Natural killer cell (primary cell): ENCODE measurements around the gene SEC24B. TPM values are rescaled to one million over a fixed set of nuclear protein-coding genes. Genes with fewer than 3 reads are reported as not detected.

ENCODE experiments used
- ATAC-seq, 3 donors: fragments of 150-1000 bp in 2 of 3; fragments of 200-7000 bp in 1 of 3; cut with Tn5 transposase; 1 replicate in 1 of 3; 2 replicates in 2 of 3; pipeline ENCODE4 v1.10.0; 2021; ENCODE audit warnings: mild to moderate bottlenecking in 2 of 3, moderate library complexity in 2 of 3
- DNase-seq, 2 donors: peaks; one replicate each; pipeline versions ENCODE4 v3.0.0 to v3.0.0-alpha.2; 2013 to 2021; ENCODE audit warnings: mixed read lengths in 1 of 2
- H3K27ac ChIP-seq: one replicate; pipeline ENCODE4 v1.5.1; 2013; ENCODE audit warnings: mild to moderate bottlenecking, low read length
- H3K27me3 ChIP-seq: one replicate; pipeline ENCODE4 v1.6.1; 2013; ENCODE audit warnings: low read length; ENCODE audit not compliant: control insufficient read depth, insufficient read depth
- H3K36me3 ChIP-seq: one replicate; pipeline ENCODE4 v1.6.1; 2013; ENCODE audit warnings: low read length; ENCODE audit not compliant: control insufficient read depth, insufficient read depth
- H3K4me1 ChIP-seq: one replicate; pipeline ENCODE4 v1.6.1; 2013; ENCODE audit warnings: low read length; ENCODE audit not compliant: control insufficient read depth, insufficient read depth
- H3K4me3 ChIP-seq: one replicate; pipeline ENCODE4 v1.5.1; 2013; ENCODE audit warnings: low read length
- H3K9me3 ChIP-seq: one replicate; pipeline ENCODE4 v1.6.1; 2013; ENCODE audit warnings: low read length; ENCODE audit not compliant: control insufficient read depth, insufficient read depth
- H3K27ac Mint-ChIP-seq, 2 donors: one replicate each; pipeline ENCODE4 v1.8.0; 2022; ENCODE audit warnings: mild to moderate bottlenecking in 2 of 2, mixed read lengths in 2 of 2, moderate library complexity in 1 of 2
- H3K27me3 Mint-ChIP-seq, 2 donors: one replicate each; pipeline ENCODE4 v1.8.0; 2022; ENCODE audit warnings: low read depth in 2 of 2, mixed read lengths in 2 of 2
- H3K36me3 Mint-ChIP-seq: one replicate; pipeline ENCODE4 v1.8.0; 2022; ENCODE audit warnings: mixed read lengths
- H3K4me1 Mint-ChIP-seq, 2 donors: one replicate each; pipeline ENCODE4 v1.8.0; 2022; ENCODE audit warnings: mixed read lengths in 2 of 2
- H3K4me3 Mint-ChIP-seq: one replicate; pipeline ENCODE4 v1.8.0; 2022; ENCODE audit warnings: mild to moderate bottlenecking, moderate library complexity, mixed read lengths
- H3K9me3 Mint-ChIP-seq, 2 donors: one replicate each; pipeline ENCODE4 v1.8.0; 2022; ENCODE audit warnings: mixed read lengths in 2 of 2
- WGBS: methylation state at CpG from one replicate; pipeline ENCODE4 v1.1.7; 2013; ENCODE audit warnings: missing lambda C conversion rate; ENCODE audit not compliant: insufficient coverage; 5-methylcytosine and 5-hydroxymethylcytosine counted together
- intact Hi-C: fragments of 100-400 bp; cut with micrococcal nuclease; formaldehyde crosslinking; loops from one replicate; pipeline ENCODE4 v1.14.2; 2022
- total RNA-seq, 4 donors: library from RNA; stranded (reverse); fragments of 120-200 nt in 1 of 4; gene quantifications; one replicate each; pipeline versions ENCODE4 v1.2.3 to v1.2.4, GENCODE V29; 2013 to 2022
- TF ChIP-seq, protein P1 (sequence below): fragments of 200-600 bp; IDR thresholded peaks from one replicate; pipeline ENCODE4 v1.8.0; 2022; ENCODE audit warnings: antibody characterized with exemption

SEC24B gene
- total RNA-seq, 3 donors from 2014 or later (not counting 1 experiment from before 2014, with no cell fraction given), result 38.6 to 43.9 (median 40.7) TPM

DNA sequence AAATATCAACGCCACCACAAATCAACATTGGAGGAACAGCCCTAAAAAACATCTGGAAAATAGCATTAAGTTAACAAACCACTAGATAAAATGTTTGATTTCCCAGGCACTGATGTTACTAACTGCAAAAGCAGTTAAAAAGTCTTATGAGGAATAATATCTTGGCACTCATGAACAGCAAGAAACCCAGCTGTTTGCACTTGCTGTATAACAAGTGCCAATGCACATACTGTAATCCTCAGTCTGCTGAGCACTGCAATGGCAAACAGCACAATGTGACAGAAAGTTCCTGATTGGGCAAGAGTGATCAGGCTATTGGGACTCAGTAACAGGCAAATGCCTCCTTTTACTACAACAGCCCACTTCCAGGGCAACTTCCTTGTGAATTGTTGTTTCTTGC is 20.8 kb upstream of the SEC24B start:
- Histone ChIP-seq H3K4me3 (no peak overlapping the region), H3K4me1 (no peaks in the 10 kb centered on the region), H3K27ac (no peak overlapping the region), H3K27me3 (no peaks in the 10 kb centered on the region), H3K9me3 (no peaks in the 10 kb centered on the region), H3K36me3 (no peaks in the 10 kb centered on the region)
- H3K27ac Mint-ChIP-seq, result no peak overlapping the region
- H3K27me3 Mint-ChIP-seq, result no peaks in the 10 kb centered on the region
- no peaks in the 10 kb centered on the region for H3K36me3 Mint-ChIP-seq
- 83% methylated on average over 1 of the region's 1 CpG for WGBS
- ATAC-seq (no peak), DNase-seq (no peak)
- no peaks in the 10 kb centered on the region for H3K9me3 Mint-ChIP-seq
- H3K4me3 Mint-ChIP-seq, result no peak overlapping the region
- intact Hi-C loops, result no loop called here
- TF ChIP-seq, protein P1, sequence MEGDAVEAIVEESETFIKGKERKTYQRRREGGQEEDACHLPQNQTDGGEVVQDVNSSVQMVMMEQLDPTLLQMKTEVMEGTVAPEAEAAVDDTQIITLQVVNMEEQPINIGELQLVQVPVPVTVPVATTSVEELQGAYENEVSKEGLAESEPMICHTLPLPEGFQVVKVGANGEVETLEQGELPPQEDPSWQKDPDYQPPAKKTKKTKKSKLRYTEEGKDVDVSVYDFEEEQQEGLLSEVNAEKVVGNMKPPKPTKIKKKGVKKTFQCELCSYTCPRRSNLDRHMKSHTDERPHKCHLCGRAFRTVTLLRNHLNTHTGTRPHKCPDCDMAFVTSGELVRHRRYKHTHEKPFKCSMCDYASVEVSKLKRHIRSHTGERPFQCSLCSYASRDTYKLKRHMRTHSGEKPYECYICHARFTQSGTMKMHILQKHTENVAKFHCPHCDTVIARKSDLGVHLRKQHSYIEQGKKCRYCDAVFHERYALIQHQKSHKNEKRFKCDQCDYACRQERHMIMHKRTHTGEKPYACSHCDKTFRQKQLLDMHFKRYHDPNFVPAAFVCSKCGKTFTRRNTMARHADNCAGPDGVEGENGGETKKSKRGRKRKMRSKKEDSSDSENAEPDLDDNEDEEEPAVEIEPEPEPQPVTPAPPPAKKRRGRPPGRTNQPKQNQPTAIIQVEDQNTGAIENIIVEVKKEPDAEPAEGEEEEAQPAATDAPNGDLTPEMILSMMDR, result no peak
- no peaks in the 10 kb centered on the region for H3K4me1 Mint-ChIP-seq

DNA sequence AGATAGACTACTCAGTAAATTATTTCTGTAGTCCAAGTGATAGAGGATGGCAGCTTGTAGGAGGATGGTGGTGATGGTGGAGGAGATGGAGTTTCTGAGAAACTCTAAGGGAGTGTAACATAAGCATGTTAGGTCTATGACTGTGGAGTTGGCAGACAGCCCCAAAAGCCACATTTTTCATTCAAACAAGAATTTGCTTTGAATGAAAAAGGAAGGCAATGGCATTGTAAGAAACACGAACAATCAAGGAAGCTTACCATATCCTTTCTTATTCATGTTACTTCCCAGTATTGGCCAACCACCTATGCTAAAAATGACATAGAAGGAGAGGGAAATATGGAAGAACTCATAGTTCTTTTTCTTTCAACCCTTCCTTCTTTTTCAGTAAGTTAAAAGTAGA is 18.7 kb upstream of the SEC24B start:
- DNase-seq (no peak), ATAC-seq (no peak)
- Histone ChIP-seq H3K27me3 (no peaks in the 10 kb centered on the region), H3K27ac (no peak overlapping the region), H3K9me3 (no peaks in the 10 kb centered on the region), H3K4me1 (no peaks in the 10 kb centered on the region), H3K36me3 (no peaks in the 10 kb centered on the region), H3K4me3 (no peak overlapping the region)
- Mint-ChIP-seq H3K4me3 (no peak overlapping the region), H3K27ac (no peak overlapping the region), H3K27me3 (no peaks in the 10 kb centered on the region), H3K4me1 (no peaks in the 10 kb centered on the region), H3K9me3 (no peaks in the 10 kb centered on the region), H3K36me3 (no peaks in the 10 kb centered on the region)
- no CpG with 5 or more reads among the region's 1 CpG for WGBS
- intact Hi-C loops, result no loop called here
- TF ChIP-seq, protein P1, result no peak

DNA sequence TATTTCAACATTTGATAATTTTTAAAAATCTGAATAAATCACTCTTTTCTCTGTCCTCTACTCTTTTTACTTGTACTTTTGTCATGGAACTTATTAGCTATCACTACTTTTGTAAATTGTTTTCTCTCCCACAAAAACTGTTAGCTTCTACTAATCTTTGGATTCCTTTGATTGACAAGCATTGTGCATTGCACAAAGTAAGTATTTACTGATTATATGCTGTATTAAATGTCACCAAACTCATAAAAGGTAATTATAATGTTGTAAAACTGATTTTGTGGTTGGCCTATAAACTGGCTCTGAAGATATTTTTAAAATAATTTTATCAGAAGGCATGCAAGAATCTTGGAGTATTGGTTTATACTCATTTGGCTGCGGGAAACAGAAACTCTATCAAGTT is 15.0 kb upstream of the SEC24B start:
- peaks cover 6% of the 10 kb centered on the region in 2 donors for H3K4me1 Mint-ChIP-seq
- DNase-seq, result no peak
- Histone ChIP-seq H3K27ac (no peak overlapping the region), H3K36me3 (no peaks in the 10 kb centered on the region), H3K9me3 (no peaks in the 10 kb centered on the region), H3K27me3 (no peaks in the 10 kb centered on the region), H3K4me3 (no peak overlapping the region), H3K4me1 (peaks cover 4% of the 10 kb centered on the region)
- H3K9me3 Mint-ChIP-seq, result no peaks in the 10 kb centered on the region
- ATAC-seq, result no peak
- H3K27ac Mint-ChIP-seq, result no peak overlapping the region
- H3K4me3 Mint-ChIP-seq, result no peak overlapping the region
- no peaks in the 10 kb centered on the region for H3K27me3 Mint-ChIP-seq
- intact Hi-C loops, result no loop called here
- no peaks in the 10 kb centered on the region for H3K36me3 Mint-ChIP-seq
- WGBS, result 100% methylated on average over 1 of the region's 1 CpG
- TF ChIP-seq, protein P1, result no peak

DNA sequence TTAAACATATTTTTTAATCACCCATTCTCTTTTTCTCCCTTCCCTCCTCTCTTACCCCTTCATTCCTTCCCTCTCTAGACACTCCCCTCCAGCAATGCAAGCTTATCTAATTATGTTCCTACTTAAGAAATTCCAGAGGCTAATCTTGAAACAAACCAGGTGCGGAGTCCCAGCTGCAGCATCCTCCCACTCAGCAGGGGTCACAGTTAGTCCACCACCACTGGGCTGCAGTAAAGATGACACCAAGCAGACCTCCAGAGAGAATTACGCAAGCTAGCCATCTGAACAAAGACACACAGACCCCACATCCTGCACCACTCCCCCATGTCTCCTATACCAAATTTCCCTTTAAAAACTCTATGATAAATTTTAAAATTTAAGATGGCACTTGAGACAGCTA is 13.9 kb upstream of the SEC24B start:
- no peak overlapping the region for H3K27ac Mint-ChIP-seq
- peaks cover 6% of the 10 kb centered on the region in 2 donors for H3K4me1 Mint-ChIP-seq
- Histone ChIP-seq H3K27me3 (no peaks in the 10 kb centered on the region), H3K4me1 (peaks cover 4% of the 10 kb centered on the region), H3K27ac (no peak overlapping the region), H3K9me3 (no peaks in the 10 kb centered on the region), H3K36me3 (no peaks in the 10 kb centered on the region), H3K4me3 (no peak overlapping the region)
- no peak overlapping the region for H3K4me3 Mint-ChIP-seq
- no peak for DNase-seq
- H3K9me3 Mint-ChIP-seq, result no peaks in the 10 kb centered on the region
- no peak for ATAC-seq
- H3K36me3 Mint-ChIP-seq, result no peaks in the 10 kb centered on the region
- TF ChIP-seq, protein P1, result no peak
- H3K27me3 Mint-ChIP-seq, result no peaks in the 10 kb centered on the region
- 86% methylated on average over 2 of the region's 2 CpGs for WGBS
- intact Hi-C loops, result no loop called here
